HepG2 (cell line): ENCODE measurements around the gene REPS2. TPM values are rescaled to one million over a fixed set of nuclear protein-coding genes. Genes with fewer than 3 reads are reported as not detected.

Experiments used
- ATAC-seq: fragments of 200-7000 bp; cut with Tn5 transposase; 3 replicates; pipeline ENCODE4 v1.9.1; 2020; ENCODE audit warnings: mild to moderate bottlenecking, moderate library complexity
- BruUV-seq: library from RNA; stranded (reverse); fragments of 400-500 nt; replicated peaks from 2 replicates; lab custom pipeline; 2021; lab: Mats Ljungman, UMichigan
- CTCF ChIA-PET: fragments of 300-600 bp; formaldehyde crosslinking; extraction: SDS; loops from one replicate; lab custom pipeline; 2021; ENCODE audit warnings: low total read pairs, inconsistent platforms, low intra/inter-chr PET ratio; lab: Yijun Ruan, JAX
- POLR2A ChIA-PET: fragments of 350-600 bp; sonication (Branson Sonifier 250); formaldehyde crosslinking; loops from one replicate; lab custom pipeline; 2020; ENCODE audit warnings: antibody characterized with exemption, inconsistent platforms; lab: Yijun Ruan, JAX
- DNase-seq: peaks from one replicate; pipeline ENCODE4 v3.0.0-alpha.2; 2015; ENCODE audit warnings: low spot score
- FAIRE-seq: peaks from 3 replicates; lab custom pipeline; 2011; peaks lifted over from hg19 to GRCh38; lab: Jason Lieb, UNC
- H2AFZ ChIP-seq: one replicate; pipeline ENCODE4 v1.6.1; 2011; ENCODE audit warnings: low read length, inconsistent platforms
- H3K27ac ChIP-seq: fragments of 300-600 bp; 3 replicates; pipeline ENCODE4 v1.8.0; 2011; ENCODE audit warnings: mixed run types, mild to moderate bottlenecking, mixed read lengths, low read length, inconsistent platforms; ENCODE audit not compliant: insufficient read depth; ENCODE audit errors: extremely low read length
- H3K27me3 ChIP-seq, 2 experiments: fragments of 200-600 bp in 1 of 2; 2 replicates in 1 of 2; 3 replicates in 1 of 2; pipeline versions ENCODE4 v1.6.0 to v1.8.0; 2011; ENCODE audit warnings: low read length in 2 of 2, mild to moderate bottlenecking in 2 of 2, moderate library complexity in 2 of 2, inconsistent platforms in 1 of 2; ENCODE audit not compliant: insufficient read depth in 2 of 2, control insufficient read depth in 1 of 2
- H3K36me3 ChIP-seq, 2 experiments: fragments of 200-600 bp in 1 of 2; replicated peaks in 1 of 2; 2 replicates in 1 of 2; 3 replicates in 1 of 2; pipeline versions ENCODE4 v1.5.1 to v1.8.0; 2011; ENCODE audit warnings: low read length in 2 of 2, inconsistent platforms in 1 of 2; ENCODE audit not compliant: insufficient read depth in 2 of 2, control insufficient read depth in 1 of 2
- H3K4me1 ChIP-seq: 2 replicates; pipeline ENCODE4 v1.5.1; 2012; ENCODE audit warnings: low read length, inconsistent platforms; ENCODE audit not compliant: insufficient read depth
- H3K4me2 ChIP-seq: 2 replicates; pipeline ENCODE4 v1.6.0; 2011; ENCODE audit warnings: low read depth, low read length, inconsistent platforms
- H3K4me3 ChIP-seq, 3 experiments: fragments of 200-600 bp in 1 of 3; sonication (generic), shearing (Covaris generic) in 1 of 3; replicated peaks in 1 of 3; 2 replicates each; pipeline ENCODE4 v1.5.1; 2011 to 2016; ENCODE audit warnings: low read length in 3 of 3, inconsistent platforms in 2 of 3, low read depth in 2 of 3, mild to moderate bottlenecking in 2 of 3, control low read depth in 1 of 3, mixed read lengths in 1 of 3; ENCODE audit not compliant: insufficient read depth in 1 of 3
- H3K79me2 ChIP-seq: one replicate; pipeline ENCODE4 v1.6.1; 2011; ENCODE audit warnings: low read length, inconsistent platforms; ENCODE audit not compliant: insufficient read depth
- H3K9ac ChIP-seq: 2 replicates; pipeline ENCODE4 v1.6.0; 2011; ENCODE audit warnings: mild to moderate bottlenecking, low read depth, low read length, inconsistent platforms; ENCODE audit not compliant: insufficient read depth
- H3K9me3 ChIP-seq: 2 replicates; pipeline ENCODE4 v1.5.1; 2012; ENCODE audit warnings: mild to moderate bottlenecking, low read length
- H4K20me1 ChIP-seq: 2 replicates; pipeline ENCODE4 v1.6.0; 2011; ENCODE audit warnings: inconsistent platforms, mild to moderate bottlenecking, low read length, moderate library complexity; ENCODE audit not compliant: insufficient read depth
- BCL3 ChIP-seq: sonication (generic); formaldehyde crosslinking; IDR thresholded peaks from 2 replicates; pipeline ENCODE4 v1.5.1; 2020; ENCODE audit warnings: mild to moderate bottlenecking, missing genetic modification reagents, moderate library complexity
- CEBPG ChIP-seq: IDR thresholded peaks from 2 replicates; pipeline ENCODE4 v1.6.1; 2016
- GABPB1 ChIP-seq: IDR thresholded peaks from 2 replicates; pipeline ENCODE4 v1.6.1; 2016; ENCODE audit warnings: mild to moderate bottlenecking, missing genetic modification reagents, moderate library complexity, missing compliant biosample characterization
- GFI1 ChIP-seq: sonication (generic); formaldehyde crosslinking; IDR thresholded peaks from 2 replicates; pipeline ENCODE4 v1.5.0; 2020; ENCODE audit warnings: missing genetic modification reagents, mild to moderate bottlenecking, borderline replicate concordance
- HCFC1 ChIP-seq: fragments of 150-350 bp; IDR thresholded peaks from 2 replicates; pipeline ENCODE4 v1.6.1; 2014; ENCODE audit warnings: low read depth, low read length
- MAZ ChIP-seq, 2 experiments: sonication (generic) in 1 of 2; formaldehyde crosslinking in 1 of 2; IDR thresholded peaks; 2 replicates each; pipeline versions ENCODE4 v1.5.0 to v1.6.1; 2012 to 2020; ENCODE audit warnings: low read depth in 2 of 2, mild to moderate bottlenecking in 2 of 2, borderline replicate concordance in 1 of 2, improper control_type of control experiment in 1 of 2, low read length in 1 of 2, missing genetic modification reagents in 1 of 2, moderate library complexity in 1 of 2
- MED8 ChIP-seq: sonication (generic); formaldehyde crosslinking; IDR thresholded peaks from 2 replicates; pipeline ENCODE4 v1.8.1; 2023; ENCODE audit warnings: mild to moderate bottlenecking, missing genetic modification reagents; ENCODE audit not compliant: insufficient replicate concordance
- NFATC3 ChIP-seq: sonication (generic); formaldehyde crosslinking; IDR thresholded peaks from 2 replicates; pipeline ENCODE4 v1.5.1; 2020; ENCODE audit warnings: mild to moderate bottlenecking, missing genetic modification reagents
- SYNCRIP ChIP-seq: fragments of 200-400 bp; formaldehyde crosslinking; IDR thresholded peaks from 2 replicates; pipeline ENCODE4 v1.6.1; 2018; ENCODE audit warnings: mild to moderate bottlenecking, low read depth, low read length; ENCODE audit not compliant: insufficient read depth
- USF2 ChIP-seq, 2 experiments: sonication (generic) in 1 of 2; formaldehyde crosslinking in 1 of 2; IDR thresholded peaks; 2 replicates each; pipeline versions ENCODE4 v1.5.1 to v1.6.1; 2011 to 2020; ENCODE audit warnings: borderline replicate concordance in 1 of 2, low read depth in 1 of 2, low read length in 1 of 2, mild to moderate bottlenecking in 1 of 2, missing genetic modification reagents in 1 of 2, moderate library complexity in 1 of 2
- ZBTB38 ChIP-seq: sonication (generic); formaldehyde crosslinking; IDR thresholded peaks from 2 replicates; pipeline ENCODE4 v1.5.1; 2020; ENCODE audit warnings: mild to moderate bottlenecking, missing genetic modification reagents
- ZIK1 ChIP-seq: sonication (generic); formaldehyde crosslinking; IDR thresholded peaks from 2 replicates; pipeline ENCODE4 v1.5.0; 2020; ENCODE audit warnings: mild to moderate bottlenecking, low read depth, missing genetic modification reagents, borderline replicate concordance
- ZMAT3 ChIP-seq: sonication (generic); formaldehyde crosslinking; conservative IDR thresholded peaks from 2 replicates; pipeline ENCODE4 v1.7.0; 2021; ENCODE audit warnings: missing genetic modification reagents
- ZNF232 ChIP-seq: sonication (generic); formaldehyde crosslinking; IDR thresholded peaks from 2 replicates; pipeline ENCODE4 v1.4.0; 2020; ENCODE audit warnings: missing genetic modification reagents, borderline replicate concordance
- ZNF263 ChIP-seq: sonication (generic); formaldehyde crosslinking; IDR thresholded peaks from 2 replicates; pipeline ENCODE4 v1.4.0; 2020; ENCODE audit warnings: missing genetic modification reagents
- ZNF513 ChIP-seq: sonication (generic); formaldehyde crosslinking; conservative IDR thresholded peaks from 2 replicates; pipeline ENCODE4 v1.5.0; 2020; ENCODE audit warnings: missing genetic modification reagents
- ZNF550 ChIP-seq: sonication (generic); formaldehyde crosslinking; IDR thresholded peaks from 2 replicates; pipeline ENCODE4 v1.4.0; 2020; ENCODE audit warnings: mild to moderate bottlenecking, missing genetic modification reagents, borderline replicate concordance
- ZNF605 ChIP-seq: sonication (generic); formaldehyde crosslinking; IDR thresholded peaks from 2 replicates; pipeline ENCODE4 v1.8.0; 2022; ENCODE audit warnings: mild to moderate bottlenecking, missing genetic modification reagents
- WGBS: methylation state at CpG from one replicate; pipeline ENCODE4 v1.1.6; 2017; ENCODE audit warnings: low lambda C conversion rate; 5-methylcytosine and 5-hydroxymethylcytosine counted together
- in situ Hi-C: cut with HindIII; loops from 2 replicates; pipeline ENCODE4 v1.10.0; 2017; ENCODE audit warnings: low pct_unique_long_range_greater_than_20kb; ENCODE audit not compliant: extremely low pct_ligation_motif_present
- intact Hi-C: fragments of 100-400 bp; cut with micrococcal nuclease; formaldehyde crosslinking; loops from one replicate; pipeline ENCODE4 v1.10.0; 2022; ENCODE audit not compliant: unreplicated experiment
- polyA plus RNA-seq, 8 experiments: library from polyadenylated mRNA; depleted of rRNA in 3 of 8; stranded (reverse) in 7 of 8; unstranded in 1 of 8; fragments of >200 nt; fragmentation: Illumina TruSeq in 4 of 8; extraction: Trizol in 4 of 8; gene quantifications; 2 replicates each; pipeline versions ENCODE4 v1.2.1 to v1.2.3, GENCODE V29; 2011 to 2016; ENCODE audit warnings: low read depth in 4 of 8, missing spikeins in 1 of 8, mixed read lengths in 1 of 8; ENCODE audit not compliant: insufficient read depth in 1 of 8
- total RNA-seq, 5 experiments: library from RNA; depleted of rRNA; stranded (reverse); fragments of >200 nt; fragmentation: Illumina TruSeq; extraction: Trizol; gene quantifications; 2 replicates each; pipeline ENCODE4 v1.2.3, GENCODE V29; 2016; ENCODE audit warnings: low read depth in 1 of 5
- TF ChIP-seq, protein P1 (sequence below): IDR thresholded peaks from 2 replicates; pipeline ENCODE4 v1.6.1; 2016; ENCODE audit warnings: missing compliant biosample characterization, missing genetic modification reagents, borderline replicate concordance

REPS2 gene
- total and polyA plus RNA-seq, 2 of the 13 experiments (the other 11 are each of a cell fraction or from before 2014, with no cell fraction given) = 0.05 to 0.58 TPM

DNA sequence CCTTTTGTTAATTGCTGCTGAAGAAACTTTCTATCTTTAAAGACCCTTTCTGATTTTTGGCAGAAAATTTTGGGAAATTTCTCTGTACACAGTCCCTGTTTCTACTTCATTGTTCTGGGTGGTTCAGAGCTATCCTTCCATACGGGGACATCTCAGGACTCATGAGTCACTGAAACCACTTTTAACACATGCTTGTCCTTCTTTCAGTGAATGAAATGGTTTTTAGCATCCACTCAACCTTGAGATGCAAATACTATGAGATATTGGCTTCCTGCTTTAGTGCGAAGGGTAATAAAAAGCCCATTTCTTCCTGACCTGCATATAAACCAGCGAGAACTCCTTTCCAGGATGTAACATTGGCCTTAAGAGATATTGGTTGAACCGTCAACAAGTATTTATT is 158.0 kb downstream of the REPS2 start:
- TF ChIP-seq ZNF605 (CRISPR knock-in tag) = no peak
- TF ChIP-seq ZBTB38 = no peak
- no peak for TF ChIP-seq USF2 (IDR thresholded peaks at IDR 0.05; ENCODE audit: low read depth, low read length)
- no peak for TF ChIP-seq USF2 (CRISPR knock-in tag; IDR thresholded peaks at IDR 0.05; ENCODE audit: borderline replicate concordance)
- no peak for TF ChIP-seq CEBPG (CRISPR knock-in tag)
- no peak for TF ChIP-seq HCFC1
- TF ChIP-seq SYNCRIP = no peak
- no peak for TF ChIP-seq NFATC3 (CRISPR knock-in tag)
- TF ChIP-seq GABPB1 (CRISPR knock-in tag) = no peak
- TF ChIP-seq ZNF232 (CRISPR knock-in tag) = no peak
- no peak for TF ChIP-seq ZNF263
- no peak for TF ChIP-seq ZNF550
- TF ChIP-seq ZIK1 = no peak
- no peak for TF ChIP-seq GFI1 (CRISPR knock-in tag)
- TF ChIP-seq MED8 = no peak
- TF ChIP-seq, protein P1, sequence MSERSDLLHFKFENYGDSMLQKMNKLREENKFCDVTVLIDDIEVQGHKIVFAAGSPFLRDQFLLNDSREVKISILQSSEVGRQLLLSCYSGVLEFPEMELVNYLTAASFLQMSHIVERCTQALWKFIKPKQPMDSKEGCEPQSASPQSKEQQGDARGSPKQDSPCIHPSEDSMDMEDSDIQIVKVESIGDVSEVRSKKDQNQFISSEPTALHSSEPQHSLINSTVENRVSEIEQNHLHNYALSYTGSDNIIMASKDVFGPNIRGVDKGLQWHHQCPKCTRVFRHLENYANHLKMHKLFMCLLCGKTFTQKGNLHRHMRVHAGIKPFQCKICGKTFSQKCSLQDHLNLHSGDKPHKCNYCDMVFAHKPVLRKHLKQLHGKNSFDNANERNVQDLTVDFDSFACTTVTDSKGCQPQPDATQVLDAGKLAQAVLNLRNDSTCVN = no peak
- no peak for TF ChIP-seq ZMAT3 (CRISPR knock-in tag)
- no peak for TF ChIP-seq MAZ (IDR thresholded peaks at IDR 0.05; ENCODE audit: borderline replicate concordance, low read depth, low read length)
- no peak for TF ChIP-seq MAZ (CRISPR knock-in tag; IDR thresholded peaks at IDR 0.05; ENCODE audit: low read depth)
- no peak for TF ChIP-seq ZNF513 (CRISPR knock-in tag)
- TF ChIP-seq BCL3 (CRISPR knock-in tag) = no peak
- TF ChIP-seq, all 625 proteins: peak for 0
- no peak overlapping the region for H3K4me2 ChIP-seq
- no peak overlapping the region for H3K27ac ChIP-seq
- ATAC-seq (no peak), DNase-seq (no peak), FAIRE-seq (no peak)
- no TSS peak for BruUV-seq
- CTCF ChIA-PET = no interaction called here
- in situ Hi-C loops = no loop called here
- POLR2A ChIA-PET = no interaction called here
- H2AFZ ChIP-seq = no peak overlapping the region
- 25% methylated on average over 4 of the region's 4 CpGs for WGBS
- no peaks in the 10 kb centered on the region for H3K79me2 ChIP-seq
- H3K27me3 ChIP-seq = no peaks in the 10 kb centered on the region
- no peak overlapping the region for H3K9ac ChIP-seq
- H4K20me1 ChIP-seq = no peaks in the 10 kb centered on the region
- no peaks in the 10 kb centered on the region for H3K36me3 ChIP-seq
- no peaks in the 10 kb centered on the region for H3K9me3 ChIP-seq
- H3K4me3 ChIP-seq = no peak overlapping the region
- intact Hi-C loops = no loop called here
- H3K4me1 ChIP-seq = no peaks in the 10 kb centered on the region
